NAMALWA (cell line): ENCODE results near the gene PPP4R2.
"Not testable (repeated sequence)": the region's sequence is repeated elsewhere in the genome, so short reads cannot be mapped to it uniquely, and the experiment has no call there.

Experiments used
- DNase-seq: peaks from one replicate; pipeline ENCODE4 v3.0.0-alpha.2; 2015; ENCODE audit warnings: low spot score

The PPP4R2 gene

GRCh38 chr3:73026111-73026759 is 29.6 kb downstream of the PPP4R2 start:
- DNase-seq, result no peak

- DNase-seq, result no peak
Measured at GRCh38 chr3:73026760-73027113, 30.1 kb downstream of the PPP4R2 start.

- no peak for DNase-seq
Measured at GRCh38 chr3:73028803-73029202, 32.2 kb downstream of the PPP4R2 start.

GRCh38 chr3:73029321-73029796 is 32.7 kb downstream of the PPP4R2 start:
- DNase-seq, result no peak

GRCh38 chr3:73030073-73030597 is 33.5 kb downstream of the PPP4R2 start:
- no peak for DNase-seq

- DNase-seq, result no peak
Measured at GRCh38 chr3:73031573-73032103, 35.0 kb downstream of the PPP4R2 start.

GRCh38 chr3:73036694-73037591 is 40.3 kb downstream of the PPP4R2 start:
- DNase-seq, result no peak

- no peak for DNase-seq
Measured at GRCh38 chr3:73041537-73041936, 44.9 kb downstream of the PPP4R2 start.

- no peak for DNase-seq
Measured at GRCh38 chr3:73043414-73043813, 46.8 kb downstream of the PPP4R2 start.

GRCh38 chr3:73045391-73045790 is 48.8 kb downstream of the PPP4R2 start:
- no peak for DNase-seq

- no peak for DNase-seq
Measured at GRCh38 chr3:73046195-73046594, 49.6 kb downstream of the PPP4R2 start.

- DNase-seq, result no peak
Measured at GRCh38 chr3:73049319-73049718, 52.7 kb downstream of the PPP4R2 start.

- no peak for DNase-seq
Measured at GRCh38 chr3:73052857-73053256, 56.2 kb downstream of the PPP4R2 start.

- no peak for DNase-seq
Measured at GRCh38 chr3:73055583-73055982, 59.0 kb downstream of the PPP4R2 start.

GRCh38 chr3:73056014-73056844 is 59.6 kb downstream of the PPP4R2 start:
- peak; percentile 47 for DNase-seq

- no peak for DNase-seq
Measured at GRCh38 chr3:73056845-73057150, 60.2 kb downstream of the PPP4R2 start.

- no peak for DNase-seq
Measured at GRCh38 chr3:73060302-73060723, 63.7 kb downstream of the PPP4R2 start.

- no peak for DNase-seq
Measured at GRCh38 chr3:73061416-73061815, 64.8 kb downstream of the PPP4R2 start, which contains the start of gene EBLN2. Gene EBLN2, plus strand, starts transcription at chr3:73061659. Its CDS starts 423 bp downstream, at chr3:73062082.

GRCh38 chr3:73066243-73066642 is 69.6 kb downstream of the PPP4R2 start:
- not testable (repeated sequence) for DNase-seq

- no peak for DNase-seq
Measured at GRCh38 chr3:73068419-73068818, 71.8 kb downstream of the PPP4R2 start.

- no peak for DNase-seq
Measured at GRCh38 chr3:73069187-73069586, 72.6 kb downstream of the PPP4R2 start.
